Lung microvascular endothelial cell (primary cell): ENCODE results near the gene SORCS3. TPM values are rescaled to one million over a fixed set of nuclear protein-coding genes. Genes with fewer than 3 reads are reported as not detected.
A peak's percentile ranks its signal among the peaks of the same experiment; 100 is the strongest.

Experiments used
- DNase-seq, 2 donors: peaks; one replicate each; pipeline versions ENCODE4 v3.0.0 to v3.0.0-alpha.2; 2010; ENCODE audit warnings: low read depth in 2 of 2
- total RNA-seq: library from RNA; depleted of rRNA; stranded (reverse); fragments of >200 nt; gene quantifications from 2 replicates; pipeline ENCODE4 v1.2.1, GENCODE V29; 2014

Gene SORCS3
- total RNA-seq, 1 donor from 2014 or later: not detected

- no peak for DNase-seq
Measured at GRCh38 chr10:104913390-104913789, 272.3 kb downstream of the SORCS3 start.

GRCh38 chr10:104920476-104920875, 279.4 kb downstream of the SORCS3 start:
- no peak for DNase-seq

GRCh38 chr10:104921763-104922162, 280.7 kb downstream of the SORCS3 start:
- no peak for DNase-seq

GRCh38 chr10:104922810-104923209, 281.7 kb downstream of the SORCS3 start:
- DNase-seq: no peak

- DNase-seq: no peak
Measured at GRCh38 chr10:104923501-104923900, 282.4 kb downstream of the SORCS3 start.

- no peak for DNase-seq
Measured at GRCh38 chr10:104924101-104924795, 283.2 kb downstream of the SORCS3 start.

GRCh38 chr10:104925232-104925851, 284.3 kb downstream of the SORCS3 start:
- peak in 1 of 2 donors; percentile 8 for DNase-seq

GRCh38 chr10:104928734-104929133, 287.6 kb downstream of the SORCS3 start:
- DNase-seq: no peak

GRCh38 chr10:104931612-104932134, 290.6 kb downstream of the SORCS3 start:
- DNase-seq: no peak

GRCh38 chr10:104935656-104936055, 294.6 kb downstream of the SORCS3 start:
- no peak for DNase-seq

GRCh38 chr10:104937567-104937966, 296.5 kb downstream of the SORCS3 start:
- DNase-seq: no peak

- no peak for DNase-seq
Measured at GRCh38 chr10:104938031-104938430, 296.9 kb downstream of the SORCS3 start.

GRCh38 chr10:104941662-104942061, 300.6 kb downstream of the SORCS3 start:
- no peak for DNase-seq

- DNase-seq: no peak
Measured at GRCh38 chr10:104947314-104947713, 306.2 kb downstream of the SORCS3 start.

GRCh38 chr10:104957178-104957841, 316.2 kb downstream of the SORCS3 start:
- no peak for DNase-seq

GRCh38 chr10:104966563-104967297, 325.6 kb downstream of the SORCS3 start:
- DNase-seq: no peak

GRCh38 chr10:104980368-104980767, 339.3 kb downstream of the SORCS3 start:
- no peak for DNase-seq

- DNase-seq: no peak
Measured at GRCh38 chr10:104981995-104982394, 340.9 kb downstream of the SORCS3 start.

GRCh38 chr10:104988686-104989085, 347.6 kb downstream of the SORCS3 start:
- DNase-seq: no peak

- no peak for DNase-seq
Measured at GRCh38 chr10:104989880-104990279, 348.8 kb downstream of the SORCS3 start.

- DNase-seq: no peak
Measured at GRCh38 chr10:104993085-104993484, 352.0 kb downstream of the SORCS3 start.

GRCh38 chr10:105001269-105001668, 360.2 kb downstream of the SORCS3 start:
- no peak for DNase-seq
